Measurements from ENCODE around the gene MAD1L1. TPM values are rescaled to one million over a fixed set of nuclear protein-coding genes. Genes with fewer than 3 reads are reported as not detected.

Gene MAD1L1
- total and polyA plus RNA-seq, 8 donors = 12.8 to 469 (median 27.3) TPM

- WGBS, 5 donors = 85 to 96% (median 93%) methylated on average over 8 to 18 of the region's 18 CpGs
- H3K36me3 ChIP-seq = peaks cover 0 to 22% (median 19%) of the 10 kb centered on the region in 4 donors
- intact Hi-C loops (cut with DNase I; ENCODE audit: low total_unique reads) = no loop called here
- no peak for TF ChIP-seq EP300 (IDR thresholded peaks at IDR 0.05)
- TF ChIP-seq CTCF (IDR thresholded peaks at IDR 0.05) = no peak
- no peak for TF ChIP-seq POLR2AphosphoS5 (IDR thresholded peaks at IDR 0.05)
- TF ChIP-seq POLR2A (IDR thresholded peaks at IDR 0.05) = no peak
- no peak overlapping the region for H3K4me3 ChIP-seq
- DNase-seq = no peak
- no peaks in the 10 kb centered on the region for H3K9me3 ChIP-seq
- H3K27me3 ChIP-seq = no peaks in the 10 kb centered on the region
- H3K27ac ChIP-seq = no peak overlapping the region
- peaks cover 0 to 7% (median 0%) of the 10 kb centered on the region in 4 donors for H3K4me1 ChIP-seq
Measured at GRCh38 chr7:1901431-1902210, 331.1 kb downstream of the MAD1L1 start.

GRCh38 chr7:1900847-1901246, 331.9 kb downstream of the MAD1L1 start:
- intact Hi-C loops (cut with DNase I; ENCODE audit: low total_unique reads) = no loop called here
- H3K4me1 ChIP-seq = peaks cover 0 to 7% (median 0%) of the 10 kb centered on the region in 4 donors
- H3K36me3 ChIP-seq = peaks cover 0 to 29% (median 23%) of the 10 kb centered on the region in 4 donors
- no peak for TF ChIP-seq EP300 (IDR thresholded peaks at IDR 0.05)
- TF ChIP-seq CTCF (IDR thresholded peaks at IDR 0.05) = no peak
- TF ChIP-seq POLR2AphosphoS5 (IDR thresholded peaks at IDR 0.05) = no peak
- no peak for TF ChIP-seq POLR2A (IDR thresholded peaks at IDR 0.05)
- no peak overlapping the region for H3K27ac ChIP-seq
- H3K4me3 ChIP-seq = no peak overlapping the region
- DNase-seq = no peak
- no peaks in the 10 kb centered on the region for H3K9me3 ChIP-seq
- no peaks in the 10 kb centered on the region for H3K27me3 ChIP-seq
- 89 to 98% (median 94%) methylated on average over 11 to 13 of the region's 13 CpGs for WGBS, 5 donors

DNA sequence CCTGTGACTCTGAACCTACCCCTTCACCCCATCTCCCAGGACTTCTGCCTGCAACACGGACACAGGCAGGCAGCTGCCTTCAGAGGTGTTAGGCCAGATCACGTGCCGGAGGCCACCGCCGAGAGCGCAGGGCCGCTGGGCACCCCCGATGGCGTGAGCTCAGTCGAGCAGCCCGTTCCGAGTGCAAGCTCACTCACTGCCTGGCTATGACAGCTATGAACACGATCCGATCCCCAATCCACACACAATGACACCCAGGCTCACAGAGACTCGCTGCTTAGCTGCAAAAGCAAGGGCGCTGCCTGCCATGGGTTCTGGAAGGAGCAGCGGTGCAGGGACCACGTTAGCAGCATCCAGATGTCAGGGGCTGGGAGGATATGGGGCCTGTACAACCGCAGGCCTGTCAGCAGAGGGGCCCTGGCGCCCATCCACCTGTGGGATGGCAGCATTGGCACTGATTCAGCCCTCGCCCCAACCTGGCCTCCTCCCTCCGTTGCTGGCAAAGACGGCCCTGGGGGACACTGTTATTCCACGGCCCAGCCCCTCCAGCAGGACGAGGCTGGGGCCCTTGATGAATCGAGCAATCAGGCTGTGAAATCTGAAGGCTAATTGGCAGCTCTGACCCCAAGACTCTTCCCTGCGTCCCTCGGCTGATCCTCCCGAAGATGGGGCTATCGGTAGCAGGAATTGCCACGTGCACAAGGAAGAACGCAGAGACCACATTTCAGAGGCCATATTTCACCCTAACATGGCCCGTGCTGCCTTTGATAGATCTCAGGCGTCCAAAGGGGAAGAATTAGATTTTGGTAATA, 332.6 kb downstream of the MAD1L1 start:
- DNase-seq = no peak
- no peaks in the 10 kb centered on the region for H3K27me3 ChIP-seq
- intact Hi-C loops (cut with DNase I; ENCODE audit: low total_unique reads) = no loop called here
- peaks cover 0 to 36% (median 24%) of the 10 kb centered on the region in 4 donors for H3K36me3 ChIP-seq
- H3K4me1 ChIP-seq = peaks cover 0 to 7% (median 0%) of the 10 kb centered on the region in 4 donors
- TF ChIP-seq POLR2A (IDR thresholded peaks at IDR 0.05) (no peak), POLR2AphosphoS5 (IDR thresholded peaks at IDR 0.05) (no peak), EP300 (IDR thresholded peaks at IDR 0.05) (no peak), CTCF (IDR thresholded peaks at IDR 0.05) (no peak)
- no peaks in the 10 kb centered on the region for H3K9me3 ChIP-seq
- no peak overlapping the region for H3K4me3 ChIP-seq
- H3K27ac ChIP-seq = no peak overlapping the region
- 88 to 92% (median 90%) methylated on average over 34 of the region's 34 CpGs for WGBS, 5 donors

DNA sequence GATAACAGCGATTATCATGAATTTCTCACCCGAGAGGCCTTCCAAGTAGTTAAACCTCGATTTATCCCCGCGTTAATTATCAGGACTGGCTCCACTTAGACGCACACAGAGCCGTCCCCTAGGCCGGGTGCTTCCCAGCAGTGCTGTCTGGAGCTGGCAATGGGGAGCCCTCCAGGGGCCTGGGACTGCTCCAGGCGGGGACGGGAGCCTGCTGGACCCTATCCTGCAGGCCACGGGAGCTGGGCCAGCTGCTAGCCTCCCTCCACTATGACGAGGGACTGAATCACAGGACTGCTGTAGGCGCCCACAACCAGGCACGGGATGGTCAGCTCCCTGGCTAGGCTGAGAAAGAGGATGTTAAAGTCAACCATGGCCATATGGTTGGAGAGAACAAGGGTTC, 333.5 kb downstream of the MAD1L1 start:
- Histone ChIP-seq H3K4me1 (peaks cover 0 to 7% (median 0%) of the 10 kb centered on the region in 4 donors), H3K4me3 (no peak overlapping the region), H3K27ac (peak overlapping the region in 1 of 5 donors; percentile 46), H3K27me3 (no peaks in the 10 kb centered on the region), H3K36me3 (peaks cover 0 to 46% (median 33%) of the 10 kb centered on the region in 4 donors), H3K9me3 (no peaks in the 10 kb centered on the region)
- intact Hi-C loops (cut with DNase I; ENCODE audit: low total_unique reads) = no loop called here
- TF ChIP-seq POLR2A (IDR thresholded peaks at IDR 0.05) (no peak), EP300 (IDR thresholded peaks at IDR 0.05) (no peak), CTCF (IDR thresholded peaks at IDR 0.05) (no peak), POLR2AphosphoS5 (IDR thresholded peaks at IDR 0.05) (no peak)
- whole genome bisulfite sequencing, 5 donors = 72 to 88% (median 85%) methylated on average over 14 of the region's 14 CpGs
- DNase-seq = no peak
